DMS79 (cell line): ENCODE data around the gene CYP2C19.
"Not testable (repeated sequence)": the region's sequence is repeated elsewhere in the genome, so short reads cannot be mapped to it uniquely, and the experiment has no call there.

Experiments used
- DNase-seq: peaks from one replicate; lab custom pipeline; 2025; lab: John Stamatoyannopoulos, UW

The CYP2C19 gene

DNA sequence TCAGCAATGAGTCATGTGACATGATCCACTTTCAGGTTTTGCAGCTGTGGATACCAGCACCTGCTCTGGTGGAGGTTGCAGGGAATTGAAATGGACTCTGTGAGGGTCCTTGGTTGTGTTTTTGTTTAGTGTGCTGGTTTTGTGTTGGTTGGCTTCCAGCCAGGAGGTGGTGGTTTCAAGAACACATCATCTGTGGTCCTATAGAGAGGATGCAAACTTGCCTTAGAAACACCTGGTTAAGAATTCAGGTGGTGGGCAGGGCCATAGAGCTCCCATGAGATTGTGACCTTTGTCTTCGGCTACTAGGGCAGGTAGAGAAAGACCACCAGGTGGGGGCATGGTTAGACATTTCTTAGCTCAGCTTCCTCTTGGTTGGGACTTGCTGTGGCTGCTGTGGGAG is 116.7 kb downstream of the CYP2C19 start:
- DNase-seq: no peak

DNA sequence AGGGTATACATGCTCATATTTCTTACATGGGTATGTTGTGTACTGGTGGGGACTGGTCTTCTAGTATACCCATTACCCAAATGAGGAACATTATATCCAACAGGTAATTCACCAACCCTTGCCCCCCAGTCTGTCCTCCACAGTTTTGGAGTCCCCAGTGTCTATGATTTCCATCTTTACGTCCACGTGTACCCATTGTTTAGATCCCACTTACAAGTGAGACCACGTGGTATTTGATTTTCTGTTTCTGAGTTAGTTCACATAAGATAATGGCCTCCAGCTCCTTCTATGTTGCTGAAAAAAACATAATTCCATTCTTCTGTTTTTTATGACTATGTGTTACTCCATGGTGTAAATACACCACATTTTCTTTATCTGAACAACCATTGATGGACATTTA is 126.6 kb downstream of the CYP2C19 start:
- DNase-seq: no peak

DNA sequence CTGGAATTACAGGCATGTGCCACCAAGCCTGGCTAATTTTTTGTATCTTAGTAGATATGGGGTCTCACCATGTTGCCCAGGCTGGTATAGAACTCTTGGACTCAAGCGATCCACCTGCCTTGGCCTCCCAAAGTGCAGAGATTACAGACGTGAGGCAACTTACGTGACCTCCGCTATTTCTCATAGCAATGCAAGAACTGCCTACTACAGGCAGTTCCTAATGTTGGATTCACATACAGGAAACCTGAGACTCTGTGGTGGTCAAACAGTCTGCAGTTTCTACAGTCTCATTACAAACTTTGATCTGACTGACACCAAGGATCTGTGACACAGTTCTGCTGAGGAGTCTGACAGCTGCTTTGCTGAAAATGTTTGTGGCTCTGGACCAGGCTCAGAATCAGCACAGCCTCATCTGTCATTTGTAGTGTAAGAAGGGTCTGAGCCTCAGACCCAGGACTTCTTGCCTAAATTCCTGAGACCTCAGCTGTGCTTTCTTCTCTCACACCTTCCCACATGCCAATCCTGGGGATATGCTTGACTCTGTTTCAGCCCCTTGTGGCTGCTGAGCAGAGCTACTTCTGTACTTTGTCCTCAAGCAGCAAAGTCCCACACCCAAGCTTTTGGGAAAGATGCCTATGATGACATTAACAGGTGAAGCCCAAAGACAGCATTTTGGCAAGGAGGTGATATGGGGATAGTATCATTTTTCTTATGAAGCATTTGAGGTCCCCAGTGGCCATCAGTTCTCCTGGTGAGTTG is 128.0 kb downstream of the CYP2C19 start:
- no peak for DNase-seq

DNA sequence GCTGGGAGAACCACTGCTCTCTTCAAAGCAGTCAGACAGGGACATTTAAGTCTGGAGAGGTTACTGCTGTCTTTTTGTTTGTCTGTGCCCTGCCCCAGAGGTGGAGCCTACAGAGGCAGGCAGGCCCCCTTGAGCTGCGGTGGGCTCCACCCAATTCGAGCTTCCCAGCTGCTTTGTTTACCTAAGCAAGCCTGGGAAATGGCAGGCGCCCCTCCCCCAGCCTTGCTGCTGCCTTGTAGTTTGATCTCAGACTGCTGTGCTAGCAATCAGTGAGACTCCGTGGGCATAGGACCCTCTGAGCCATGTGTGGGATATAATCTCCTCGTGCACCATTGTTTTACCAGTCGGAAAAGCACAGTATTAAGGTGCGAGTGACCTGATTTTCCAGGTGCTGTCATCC is 135.9 kb downstream of the CYP2C19 start:
- DNase-seq: not testable (repeated sequence)

DNA sequence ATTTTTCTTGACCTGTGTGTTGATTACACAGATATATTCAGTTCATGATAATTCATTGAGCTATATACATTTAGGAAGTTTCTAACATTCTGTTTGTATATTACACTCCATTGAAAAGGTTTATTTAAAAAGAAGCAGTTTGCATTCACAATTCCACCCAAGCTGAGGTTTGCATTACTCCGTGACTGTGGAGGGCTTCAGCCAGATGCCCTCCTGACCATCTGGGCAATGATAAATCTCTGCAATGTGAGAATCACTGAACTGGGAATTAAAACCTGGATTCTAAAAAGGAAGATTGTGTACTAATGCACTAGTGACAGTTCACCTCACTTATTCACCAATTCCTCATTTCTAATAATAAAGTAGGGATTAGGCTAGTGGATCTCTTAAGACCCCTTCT is 139.6 kb downstream of the CYP2C19 start:
- no peak for DNase-seq

DNA sequence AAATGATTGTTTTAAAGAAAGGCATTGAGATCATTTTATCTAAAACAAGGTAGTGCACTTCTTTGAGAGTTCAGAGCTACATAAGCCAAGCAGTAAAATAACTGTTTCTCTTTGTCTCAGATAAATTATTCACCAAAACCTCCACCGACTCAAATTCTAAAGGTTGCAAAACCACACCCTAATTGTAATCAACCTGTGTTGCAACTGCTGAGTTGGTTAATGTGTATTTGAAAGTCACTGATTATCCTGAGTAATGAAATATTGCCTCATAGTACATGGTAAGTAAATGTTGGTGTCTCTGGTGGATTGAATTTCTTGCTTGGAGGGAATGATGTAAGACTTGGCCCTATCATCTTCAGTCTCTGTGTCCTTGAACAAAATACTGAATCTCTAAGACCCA is 140.1 kb downstream of the CYP2C19 start:
- DNase-seq: no peak
